K562 (cell line): ENCODE measurements around the gene KIR3DL1. TPM values are rescaled to one million over a fixed set of nuclear protein-coding genes. Genes with fewer than 3 reads are reported as not detected.

Source experiments
- ATAC-seq: fragments of 200-7000 bp; cut with Tn5 transposase; 3 replicates; pipeline ENCODE4 v1.9.1; 2020; ENCODE audit warnings: moderate library complexity
- BruUV-seq: library from RNA; stranded (reverse); fragments of 400-500 nt; replicated peaks from 2 replicates; lab custom pipeline; 2021; lab: Mats Ljungman, UMichigan
- CTCF ChIA-PET: fragments of 300-600 bp; formaldehyde crosslinking; extraction: SDS; loops from one replicate; lab custom pipeline; 2021; ENCODE audit warnings: low intra/inter-chr PET ratio; lab: Yijun Ruan, JAX
- POLR2A ChIA-PET: fragments of 300-600, 350-650 bp; sonication (Branson Sonifier 250); formaldehyde crosslinking; extraction: SDS; loops from one replicate; lab custom pipeline; 2021; ENCODE audit warnings: antibody characterized with exemption, inconsistent platforms; lab: Yijun Ruan, JAX
- DNase-seq, 4 experiments: peaks; one replicate each; pipeline versions ENCODE4 v3.0.0 to v3.0.0-alpha.2; 2011 to 2018; ENCODE audit warnings: low spot score in 3 of 4, mixed read lengths in 3 of 4; ENCODE audit errors: extremely low read depth in 1 of 4
- FAIRE-seq: peaks from 2 replicates; lab custom pipeline; 2011; peaks lifted over from hg19 to GRCh38; lab: Jason Lieb, UNC
- H2AFZ ChIP-seq: 2 replicates; pipeline ENCODE4 v1.6.0; 2011; ENCODE audit warnings: low read depth, low read length, control low read depth, inconsistent platforms
- H3K27ac ChIP-seq: fragments of 200-600 bp; 3 replicates; pipeline ENCODE4 v1.8.0; 2011; ENCODE audit warnings: low read depth, mild to moderate bottlenecking, control low read depth, inconsistent platforms, low read length, moderate library complexity, mixed read lengths; ENCODE audit errors: extremely low read depth
- H3K27me3 ChIP-seq, 2 experiments: fragments of 300-600 bp in 1 of 2; 2 replicates in 1 of 2; 3 replicates in 1 of 2; pipeline versions ENCODE4 v1.6.0 to v1.8.0; 2011; ENCODE audit warnings: inconsistent platforms in 2 of 2, low read length in 2 of 2, mild to moderate bottlenecking in 1 of 2, mixed read lengths in 1 of 2, moderate library complexity in 1 of 2; ENCODE audit not compliant: control insufficient read depth in 2 of 2, insufficient read depth in 2 of 2
- H3K36me3 ChIP-seq: fragments of 300-600 bp; 3 replicates; pipeline ENCODE4 v1.8.0; 2011; ENCODE audit warnings: mild to moderate bottlenecking, low read length, inconsistent platforms; ENCODE audit not compliant: control insufficient read depth, insufficient read depth
- H3K4me1 ChIP-seq, 2 experiments: fragments of 200-600 bp in 1 of 2; replicated peaks in 1 of 2; 2 replicates in 1 of 2; 3 replicates in 1 of 2; pipeline versions ENCODE4 v1.5.1 to v1.8.0; 2011; ENCODE audit warnings: inconsistent platforms in 2 of 2, low read length in 2 of 2, mild to moderate bottlenecking in 1 of 2, mixed read lengths in 1 of 2, moderate library complexity in 1 of 2; ENCODE audit not compliant: control insufficient read depth in 2 of 2, insufficient read depth in 2 of 2
- H3K4me2 ChIP-seq: 2 replicates; pipeline ENCODE4 v1.6.1; 2011; ENCODE audit warnings: low read length, control low read depth, inconsistent platforms, mixed read lengths; ENCODE audit not compliant: insufficient read depth
- H3K4me3 ChIP-seq: fragments of 200-600 bp; sonication (generic), shearing (Covaris generic); 2 replicates; pipeline ENCODE4 v1.5.1; 2016; ENCODE audit warnings: control low read depth, inconsistent platforms
- H3K79me2 ChIP-seq: fragments of 200-600 bp; 3 replicates; pipeline ENCODE4 v1.8.0; 2011; ENCODE audit warnings: low read length, inconsistent platforms; ENCODE audit not compliant: control insufficient read depth, insufficient read depth
- H3K9ac ChIP-seq, 2 experiments: 2 replicates each; pipeline versions ENCODE4 v1.6.0 to v1.6.1; 2011; ENCODE audit warnings: low read depth in 2 of 2, low read length in 2 of 2, control low read depth in 1 of 2, inconsistent platforms in 1 of 2, mild to moderate bottlenecking in 1 of 2, mixed read lengths in 1 of 2; ENCODE audit not compliant: insufficient read depth in 1 of 2
- H3K9me1 ChIP-seq: one replicate; pipeline ENCODE4 v1.6.0; 2011; ENCODE audit warnings: inconsistent platforms, mild to moderate bottlenecking, low read length, moderate library complexity; ENCODE audit not compliant: control insufficient read depth, insufficient read depth
- H3K9me3 ChIP-seq: replicated peaks from 2 replicates; pipeline ENCODE4 v1.5.1; 2011; ENCODE audit warnings: low read depth, low read length, inconsistent platforms; ENCODE audit not compliant: control insufficient read depth, insufficient read depth
- H4K20me1 ChIP-seq: replicated peaks from 2 replicates; pipeline ENCODE4 v1.6.1; 2011; ENCODE audit warnings: low read length, inconsistent platforms, mixed read lengths; ENCODE audit not compliant: control insufficient read depth, insufficient read depth
- ATF7 ChIP-seq: fragments of 450-650 bp; IDR thresholded peaks from 2 replicates; pipeline ENCODE4 v1.7.1; 2014; ENCODE audit warnings: mild to moderate bottlenecking, moderate library complexity
- CBX8 ChIP-seq: fragments of 200-600 bp; sonication (generic); IDR thresholded peaks from 2 replicates; pipeline ENCODE4 v1.6.1; 2012; ENCODE audit warnings: borderline replicate concordance, mixed run types, low read depth, mild to moderate bottlenecking, moderate library complexity, mixed read lengths, low read length, control low read depth, inconsistent platforms; ENCODE audit not compliant: poor library complexity, severe bottlenecking; ENCODE audit errors: extremely low read depth
- GTF2A2 ChIP-seq: IDR thresholded peaks from 2 replicates; pipeline ENCODE4 v1.6.1; 2016; ENCODE audit warnings: mild to moderate bottlenecking, missing genetic modification characterization, missing compliant biosample characterization
- HIVEP1 ChIP-seq: fragments of 250-450 bp; sonication (Bioruptor Pico); IDR thresholded peaks from 2 replicates; pipeline ENCODE4 v1.4.0; 2020; ENCODE audit warnings: mild to moderate bottlenecking
- HMGN3 ChIP-seq: IDR thresholded peaks from 2 replicates; pipeline ENCODE4 v1.6.1; 2011; ENCODE audit warnings: borderline replicate concordance, low read depth, mild to moderate bottlenecking, mixed read lengths, low read length; ENCODE audit not compliant: insufficient read length; ENCODE audit errors: extremely low read depth
- POLR2H ChIP-seq: IDR thresholded peaks from 2 replicates; pipeline ENCODE4 v1.6.1; 2016; ENCODE audit warnings: missing genetic modification characterization, low read depth, mild to moderate bottlenecking, control low read depth, missing compliant biosample characterization, moderate library complexity
- SP1 ChIP-seq: sonication (generic); formaldehyde crosslinking; IDR thresholded peaks from 2 replicates; pipeline ENCODE4 v1.8.1; 2022; ENCODE audit warnings: mild to moderate bottlenecking, missing genetic modification reagents
- WGBS: fragments of 100-300 bp; shearing (Covaris generic); methylation state at CpG from one replicate; pipeline ENCODE4 v1.1.6; 2016; ENCODE audit warnings: low coverage, mixed read lengths; ENCODE audit not compliant: insufficient coverage; ENCODE audit errors: missing lambda C conversion rate; 5-methylcytosine and 5-hydroxymethylcytosine counted together
- in situ Hi-C: fragments of 300-500 bp; cut with MboI; formaldehyde crosslinking; loops from 4 replicates; pipeline ENCODE4 v1.15.0; 2018; ENCODE audit warnings: inconsistent platforms, mixed read lengths
- intact Hi-C: fragments of 100-400 bp; cut with micrococcal nuclease; formaldehyde crosslinking; loops from 2 replicates; pipeline ENCODE4 v1.14.2; 2022
- polyA plus RNA-seq, 8 experiments: library from polyadenylated mRNA; depleted of rRNA in 4 of 8; stranded (reverse) in 5 of 8; unstranded in 3 of 8; fragments of >200 nt; fragmentation: Nextera tagmentation in 2 of 8; fragmentation: Illumina TruSeq in 1 of 8; extraction: Ambion mirVana in 2 of 8; extraction: Trizol in 1 of 8; gene quantifications; 2 replicates each; pipeline versions ENCODE4 v1.2.1 to v1.2.3, GENCODE V29; 2011 to 2014; ENCODE audit warnings: inconsistent platforms in 1 of 8, missing spikeins in 1 of 8
- total RNA-seq, 7 experiments: library from RNA; depleted of rRNA in 6 of 7; stranded (reverse); fragments of >200 nt in 6 of 7; fragmentation: Illumina TruSeq in 2 of 7; extraction: Trizol in 2 of 7; gene quantifications; 2 replicates each; pipeline versions ENCODE4 v1.2.1 to v1.2.3, GENCODE V29; 2011 to 2021; ENCODE audit warnings: low replicate concordance in 1 of 7
- TF ChIP-seq, protein P1 (sequence below): fragments of 250-450 bp; sonication (Bioruptor Pico); IDR thresholded peaks from 2 replicates; pipeline ENCODE4 v1.4.0; 2020
- TF ChIP-seq, protein P2 (sequence below): fragments of 450-650 bp; conservative IDR thresholded peaks from 2 replicates; pipeline ENCODE4 v1.6.1; 2016; ENCODE audit warnings: missing genetic modification characterization, low read depth, mild to moderate bottlenecking, missing compliant biosample characterization, moderate library complexity
- TF ChIP-seq, protein P3 (sequence below), 2 experiments: fragments of 450-650 bp in 1 of 2; sonication (generic) in 1 of 2; formaldehyde crosslinking in 1 of 2; IDR thresholded peaks; 2 replicates each; pipeline versions ENCODE4 v1.7.1 to v1.9.0; 2016 to 2022; ENCODE audit warnings: inconsistent platforms in 1 of 2, mild to moderate bottlenecking in 1 of 2, missing genetic modification reagents in 1 of 2

The KIR3DL1 gene
- total and polyA plus RNA-seq, 9 of the 15 experiments (the other 6 are each of a cell fraction or from before 2014, with no cell fraction given): not detected

DNA sequence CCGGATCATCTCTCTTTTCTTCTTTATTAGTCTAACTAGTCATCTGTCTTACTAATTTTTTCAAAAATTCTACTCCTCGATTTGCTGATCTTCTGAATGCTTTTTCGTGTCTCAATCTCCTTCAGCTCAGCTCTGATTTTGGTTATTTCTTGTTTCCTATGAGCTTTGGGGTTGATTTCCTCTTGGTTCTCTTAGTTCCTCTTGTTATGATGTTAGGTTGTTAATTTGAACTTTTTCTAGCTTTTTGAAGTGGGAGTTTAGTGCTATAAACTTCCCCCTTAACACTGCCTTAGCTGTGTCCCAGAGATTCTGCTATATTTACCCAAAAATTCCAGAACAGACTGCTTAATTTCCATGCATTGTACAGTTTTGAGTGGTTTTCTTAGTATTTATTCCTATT, 61.2 kb downstream of the KIR3DL1 start:
- Histone ChIP-seq H3K4me1 (peaks cover 0 to 9% of the 10 kb centered on the region in 2 experiments; a peak in 2 of 5 replicates), H3K9ac (no peak overlapping the region), H3K4me2 (no peak overlapping the region), H3K79me2 (no peaks in the 10 kb centered on the region), H3K36me3 (no peaks in the 10 kb centered on the region), H4K20me1 (no peaks in the 10 kb centered on the region), H3K4me3 (no peak overlapping the region), H3K9me3 (no peaks in the 10 kb centered on the region), H2AFZ (no peak overlapping the region), H3K9me1 (no peaks in the 10 kb centered on the region), H3K27me3 (peaks cover 18 to 27% of the 10 kb centered on the region in 2 experiments), H3K27ac (no peak overlapping the region)
- BruUV-seq: no TSS peak
- intact Hi-C loops: no loop called here
- in situ Hi-C loops: loop anchor here (10.0 kb wide), 1 partner anchor 757 kb away; no protein-coding TSS in a partner anchor
- ChIA-PET CTCF (no interaction called here), POLR2A (no interaction called here)
- no peak for ATAC-seq
- no peak for DNase-seq
- WGBS: 0% methylated on average over 3 of the region's 3 CpGs
- no peak for FAIRE-seq
- TF ChIP-seq HIVEP1: no peak
- TF ChIP-seq ATF7: no peak
- TF ChIP-seq HMGN3: no peak
- TF ChIP-seq, protein P1, sequence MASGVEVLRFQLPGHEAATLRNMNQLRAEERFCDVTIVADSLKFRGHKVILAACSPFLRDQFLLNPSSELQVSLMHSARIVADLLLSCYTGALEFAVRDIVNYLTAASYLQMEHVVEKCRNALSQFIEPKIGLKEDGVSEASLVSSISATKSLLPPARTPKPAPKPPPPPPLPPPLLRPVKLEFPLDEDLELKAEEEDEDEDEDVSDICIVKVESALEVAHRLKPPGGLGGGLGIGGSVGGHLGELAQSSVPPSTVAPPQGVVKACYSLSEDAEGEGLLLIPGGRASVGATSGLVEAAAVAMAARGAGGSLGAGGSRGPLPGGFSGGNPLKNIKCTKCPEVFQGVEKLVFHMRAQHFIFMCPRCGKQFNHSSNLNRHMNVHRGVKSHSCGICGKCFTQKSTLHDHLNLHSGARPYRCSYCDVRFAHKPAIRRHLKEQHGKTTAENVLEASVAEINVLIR (CRISPR knock-in tag): no peak
- no peak for TF ChIP-seq GTF2A2
- TF ChIP-seq, protein P2, sequence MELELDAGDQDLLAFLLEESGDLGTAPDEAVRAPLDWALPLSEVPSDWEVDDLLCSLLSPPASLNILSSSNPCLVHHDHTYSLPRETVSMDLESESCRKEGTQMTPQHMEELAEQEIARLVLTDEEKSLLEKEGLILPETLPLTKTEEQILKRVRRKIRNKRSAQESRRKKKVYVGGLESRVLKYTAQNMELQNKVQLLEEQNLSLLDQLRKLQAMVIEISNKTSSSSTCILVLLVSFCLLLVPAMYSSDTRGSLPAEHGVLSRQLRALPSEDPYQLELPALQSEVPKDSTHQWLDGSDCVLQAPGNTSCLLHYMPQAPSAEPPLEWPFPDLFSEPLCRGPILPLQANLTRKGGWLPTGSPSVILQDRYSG: no peak
- no peak for TF ChIP-seq POLR2H
- TF ChIP-seq CBX8: no peak
- TF ChIP-seq SP1 (CRISPR knock-in tag): no peak
- TF ChIP-seq, protein P3, sequence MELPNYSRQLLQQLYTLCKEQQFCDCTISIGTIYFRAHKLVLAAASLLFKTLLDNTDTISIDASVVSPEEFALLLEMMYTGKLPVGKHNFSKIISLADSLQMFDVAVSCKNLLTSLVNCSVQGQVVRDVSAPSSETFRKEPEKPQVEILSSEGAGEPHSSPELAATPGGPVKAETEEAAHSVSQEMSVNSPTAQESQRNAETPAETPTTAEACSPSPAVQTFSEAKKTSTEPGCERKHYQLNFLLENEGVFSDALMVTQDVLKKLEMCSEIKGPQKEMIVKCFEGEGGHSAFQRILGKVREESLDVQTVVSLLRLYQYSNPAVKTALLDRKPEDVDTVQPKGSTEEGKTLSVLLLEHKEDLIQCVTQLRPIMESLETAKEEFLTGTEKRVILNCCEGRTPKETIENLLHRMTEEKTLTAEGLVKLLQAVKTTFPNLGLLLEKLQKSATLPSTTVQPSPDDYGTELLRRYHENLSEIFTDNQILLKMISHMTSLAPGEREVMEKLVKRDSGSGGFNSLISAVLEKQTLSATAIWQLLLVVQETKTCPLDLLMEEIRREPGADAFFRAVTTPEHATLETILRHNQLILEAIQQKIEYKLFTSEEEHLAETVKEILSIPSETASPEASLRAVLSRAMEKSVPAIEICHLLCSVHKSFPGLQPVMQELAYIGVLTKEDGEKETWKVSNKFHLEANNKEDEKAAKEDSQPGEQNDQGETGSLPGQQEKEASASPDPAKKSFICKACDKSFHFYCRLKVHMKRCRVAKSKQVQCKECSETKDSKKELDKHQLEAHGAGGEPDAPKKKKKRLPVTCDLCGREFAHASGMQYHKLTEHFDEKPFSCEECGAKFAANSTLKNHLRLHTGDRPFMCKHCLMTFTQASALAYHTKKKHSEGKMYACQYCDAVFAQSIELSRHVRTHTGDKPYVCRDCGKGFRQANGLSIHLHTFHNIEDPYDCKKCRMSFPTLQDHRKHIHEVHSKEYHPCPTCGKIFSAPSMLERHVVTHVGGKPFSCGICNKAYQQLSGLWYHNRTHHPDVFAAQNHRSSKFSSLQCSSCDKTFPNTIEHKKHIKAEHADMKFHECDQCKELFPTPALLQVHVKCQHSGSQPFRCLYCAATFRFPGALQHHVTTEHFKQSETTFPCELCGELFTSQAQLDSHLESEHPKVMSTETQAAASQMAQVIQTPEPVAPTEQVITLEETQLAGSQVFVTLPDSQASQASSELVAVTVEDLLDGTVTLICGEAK (IDR thresholded peaks at IDR 0.05): no peak
- TF ChIP-seq, protein P3 (CRISPR knock-in tag; IDR thresholded peaks at IDR 0.05): no peak
